Activated naive CD4-positive, alpha-beta T cell treated with anti-CD3 and anti-CD28 coated beads, Interleukin-2, amount 50 U/mL, for 24 hours (primary cell): ENCODE data around the gene ANP32E.
"Not testable (repeated sequence)": the region's sequence is repeated elsewhere in the genome, so short reads cannot be mapped to it uniquely, and the experiment has no call there.

Experiments used
- H3K27ac Mint-ChIP-seq: one replicate; pipeline ENCODE4 v1.8.0; 2021; ENCODE audit warnings: mild to moderate bottlenecking, mixed read lengths
- H3K27me3 Mint-ChIP-seq: one replicate; pipeline ENCODE4 v1.8.0; 2021; ENCODE audit warnings: mixed read lengths
- H3K36me3 Mint-ChIP-seq: one replicate; pipeline ENCODE4 v1.8.0; 2021; ENCODE audit warnings: mixed read lengths
- H3K4me1 Mint-ChIP-seq: one replicate; pipeline ENCODE4 v1.8.0; 2021; ENCODE audit warnings: mixed read lengths
- H3K4me3 Mint-ChIP-seq: one replicate; pipeline ENCODE4 v1.8.0; 2021; ENCODE audit warnings: mild to moderate bottlenecking, mixed read lengths
- H3K9me3 Mint-ChIP-seq: one replicate; pipeline ENCODE4 v1.8.0; 2021; ENCODE audit warnings: mixed read lengths

The ANP32E gene

GRCh38 chr1:150207281-150207971 is 28.5 kb downstream of the ANP32E start:
- Mint-ChIP-seq H3K4me1 (no peaks in the 10 kb centered on the region), H3K4me3 (no peak overlapping the region), H3K27ac (no peak overlapping the region)

GRCh38 chr1:150196417-150196816 is 39.5 kb downstream of the ANP32E start:
- H3K36me3 Mint-ChIP-seq, result no peaks in the 10 kb centered on the region
- H3K4me1 Mint-ChIP-seq, result no peaks in the 10 kb centered on the region
- no peaks in the 10 kb centered on the region for H3K9me3 Mint-ChIP-seq
- H3K4me3 Mint-ChIP-seq, result no peak overlapping the region
- no peaks in the 10 kb centered on the region for H3K27me3 Mint-ChIP-seq
- no peak overlapping the region for H3K27ac Mint-ChIP-seq

More at GRCh38 chr1:150207281-150207971, 28.5 kb downstream of the ANP32E start:
- no peaks in the 10 kb centered on the region for H3K36me3 Mint-ChIP-seq
- H3K9me3 Mint-ChIP-seq, result no peaks in the 10 kb centered on the region
- no peaks in the 10 kb centered on the region for H3K27me3 Mint-ChIP-seq

GRCh38 chr1:150194381-150195031 is 41.4 kb downstream of the ANP32E start:
- no peaks in the 10 kb centered on the region for H3K4me1 Mint-ChIP-seq
- no peaks in the 10 kb centered on the region for H3K9me3 Mint-ChIP-seq
- H3K4me3 Mint-ChIP-seq, result no peak overlapping the region

GRCh38 chr1:150192012-150192411 is 43.9 kb downstream of the ANP32E start:
- peaks cover 7% of the 10 kb centered on the region for H3K4me1 Mint-ChIP-seq

More at GRCh38 chr1:150194381-150195031, 41.4 kb downstream of the ANP32E start:
- Mint-ChIP-seq H3K27me3 (no peaks in the 10 kb centered on the region), H3K27ac (no peak overlapping the region), H3K36me3 (no peaks in the 10 kb centered on the region)

GRCh38 chr1:150187560-150187931 is 48.4 kb downstream of the ANP32E start:
- Mint-ChIP-seq H3K4me1 (peaks cover 10% of the 10 kb centered on the region), H3K9me3 (no peaks in the 10 kb centered on the region), H3K36me3 (no peaks in the 10 kb centered on the region), H3K27ac (no peak overlapping the region), H3K27me3 (no peaks in the 10 kb centered on the region), H3K4me3 (no peak overlapping the region)

More at GRCh38 chr1:150192012-150192411, 43.9 kb downstream of the ANP32E start:
- Mint-ChIP-seq H3K27ac (no peak overlapping the region), H3K4me3 (no peak overlapping the region), H3K36me3 (no peaks in the 10 kb centered on the region), H3K9me3 (no peaks in the 10 kb centered on the region), H3K27me3 (no peaks in the 10 kb centered on the region)

GRCh38 chr1:150186789-150187559 is 48.9 kb downstream of the ANP32E start:
- H3K4me1 Mint-ChIP-seq, result peaks cover 10% of the 10 kb centered on the region
- no peak overlapping the region for H3K27ac Mint-ChIP-seq
- no peaks in the 10 kb centered on the region for H3K9me3 Mint-ChIP-seq
- H3K36me3 Mint-ChIP-seq, result no peaks in the 10 kb centered on the region
- H3K4me3 Mint-ChIP-seq, result no peak overlapping the region
- no peaks in the 10 kb centered on the region for H3K27me3 Mint-ChIP-seq

- H3K36me3 Mint-ChIP-seq, H3K27me3 Mint-ChIP-seq, H3K4me3 Mint-ChIP-seq, H3K9me3 Mint-ChIP-seq, H3K4me1 Mint-ChIP-seq, H3K27ac Mint-ChIP-seq: not testable (repeated sequence)
These were observed 49.5 kb downstream of the ANP32E start for GRCh38 chr1:150186438-150186788.

GRCh38 chr1:150185481-150185880 is 50.4 kb downstream of the ANP32E start:
- Mint-ChIP-seq H3K9me3 (no peaks in the 10 kb centered on the region), H3K4me3 (no peak overlapping the region), H3K27me3 (no peaks in the 10 kb centered on the region), H3K27ac (no peak overlapping the region), H3K36me3 (no peaks in the 10 kb centered on the region), H3K4me1 (peaks cover 10% of the 10 kb centered on the region)

GRCh38 chr1:150183061-150183460 is 52.9 kb downstream of the ANP32E start:
- H3K4me1 Mint-ChIP-seq, result peaks cover 10% of the 10 kb centered on the region
- no peaks in the 10 kb centered on the region for H3K27me3 Mint-ChIP-seq
- H3K27ac Mint-ChIP-seq, result no peak overlapping the region
- no peaks in the 10 kb centered on the region for H3K36me3 Mint-ChIP-seq
- H3K9me3 Mint-ChIP-seq, result no peaks in the 10 kb centered on the region
- H3K4me3 Mint-ChIP-seq, result no peak overlapping the region

GRCh38 chr1:150182247-150182646 is 53.7 kb downstream of the ANP32E start:
- H3K27me3 Mint-ChIP-seq, result no peaks in the 10 kb centered on the region

GRCh38 chr1:150180474-150180873 is 55.4 kb downstream of the ANP32E start:
- Mint-ChIP-seq H3K9me3 (no peaks in the 10 kb centered on the region), H3K36me3 (no peaks in the 10 kb centered on the region), H3K4me3 (no peak overlapping the region), H3K27me3 (no peaks in the 10 kb centered on the region), H3K4me1 (no peaks in the 10 kb centered on the region), H3K27ac (no peak overlapping the region)

More at GRCh38 chr1:150182247-150182646, 53.7 kb downstream of the ANP32E start:
- Mint-ChIP-seq H3K4me3 (no peak overlapping the region), H3K4me1 (peaks cover 5% of the 10 kb centered on the region), H3K9me3 (no peaks in the 10 kb centered on the region), H3K27ac (no peak overlapping the region), H3K36me3 (no peaks in the 10 kb centered on the region)

- Mint-ChIP-seq H3K4me3 (no peak overlapping the region), H3K27me3 (no peaks in the 10 kb centered on the region), H3K27ac (no peak overlapping the region), H3K4me1 (no peaks in the 10 kb centered on the region), H3K36me3 (no peaks in the 10 kb centered on the region), H3K9me3 (no peaks in the 10 kb centered on the region)
These were observed 56.0 kb downstream of the ANP32E start for GRCh38 chr1:150179867-150180266.

- no peaks in the 10 kb centered on the region for H3K4me1 Mint-ChIP-seq
- no peak overlapping the region for H3K4me3 Mint-ChIP-seq
- H3K36me3 Mint-ChIP-seq, result no peaks in the 10 kb centered on the region
- H3K27ac Mint-ChIP-seq, result no peak overlapping the region
- H3K27me3 Mint-ChIP-seq, result no peaks in the 10 kb centered on the region
- H3K9me3 Mint-ChIP-seq, result no peaks in the 10 kb centered on the region
These were observed 57.4 kb downstream of the ANP32E start for GRCh38 chr1:150178548-150178947.

- no peaks in the 10 kb centered on the region for H3K27me3 Mint-ChIP-seq
- H3K27ac Mint-ChIP-seq, result no peak overlapping the region
- no peaks in the 10 kb centered on the region for H3K36me3 Mint-ChIP-seq
- H3K9me3 Mint-ChIP-seq, result no peaks in the 10 kb centered on the region
- H3K4me1 Mint-ChIP-seq, result no peaks in the 10 kb centered on the region
- no peak overlapping the region for H3K4me3 Mint-ChIP-seq
These were observed 59.3 kb downstream of the ANP32E start for GRCh38 chr1:150176593-150176992.

GRCh38 chr1:150173141-150173585 is 62.7 kb downstream of the ANP32E start:
- Mint-ChIP-seq H3K27ac (no peak overlapping the region), H3K36me3 (no peaks in the 10 kb centered on the region), H3K9me3 (no peaks in the 10 kb centered on the region), H3K4me3 (no peak overlapping the region), H3K27me3 (no peaks in the 10 kb centered on the region), H3K4me1 (no peaks in the 10 kb centered on the region)

GRCh38 chr1:150171801-150172200 is 64.1 kb downstream of the ANP32E start:
- no peaks in the 10 kb centered on the region for H3K4me1 Mint-ChIP-seq
- no peaks in the 10 kb centered on the region for H3K9me3 Mint-ChIP-seq
- no peak overlapping the region for H3K27ac Mint-ChIP-seq
- no peak overlapping the region for H3K4me3 Mint-ChIP-seq
- no peaks in the 10 kb centered on the region for H3K36me3 Mint-ChIP-seq
- H3K27me3 Mint-ChIP-seq, result no peaks in the 10 kb centered on the region
